Measurements from ENCODE around the gene TACC2.
"Not testable (repeated sequence)": the region's sequence is repeated elsewhere in the genome, so short reads cannot be mapped to it uniquely, and the experiment has no call there.

TACC2 gene

GRCh38 chr10:122089311-122090017, 100.5 kb downstream of the TACC2 start:
- DNase-seq (ENCODE audit: low read depth in 2 of 2): no peak

- no peak for DNase-seq (ENCODE audit: low read depth in 2 of 2)
Observed at GRCh38 chr10:122091722-122092121, 102.8 kb downstream of the TACC2 start.

GRCh38 chr10:122093076-122093475, 104.1 kb downstream of the TACC2 start:
- no peak for DNase-seq (ENCODE audit: low read depth in 2 of 2)

GRCh38 chr10:122096181-122096580, 107.2 kb downstream of the TACC2 start:
- DNase-seq (ENCODE audit: low read depth in 2 of 2): not testable (repeated sequence)

- DNase-seq (ENCODE audit: low read depth in 2 of 2): no peak
Observed at GRCh38 chr10:122096705-122097104, 107.7 kb downstream of the TACC2 start.

GRCh38 chr10:122097935-122098334, 109.0 kb downstream of the TACC2 start:
- DNase-seq (ENCODE audit: low read depth in 2 of 2): no peak

GRCh38 chr10:122098924-122099323, 110.0 kb downstream of the TACC2 start:
- DNase-seq (ENCODE audit: low read depth in 2 of 2): no peak

- DNase-seq (ENCODE audit: low read depth in 2 of 2): no peak
Observed at GRCh38 chr10:122099562-122099961, 110.6 kb downstream of the TACC2 start.

- DNase-seq (ENCODE audit: low read depth in 2 of 2): no peak
Observed at GRCh38 chr10:122102146-122102868, 113.3 kb downstream of the TACC2 start.

- DNase-seq (ENCODE audit: low read depth in 2 of 2): no peak
Observed at GRCh38 chr10:122102869-122103525, 114.0 kb downstream of the TACC2 start.

- DNase-seq (ENCODE audit: low read depth in 2 of 2): no peak
Observed at GRCh38 chr10:122103592-122103991, 114.6 kb downstream of the TACC2 start.

GRCh38 chr10:122108786-122109185, 119.8 kb downstream of the TACC2 start:
- DNase-seq (ENCODE audit: low read depth in 2 of 2): not testable (repeated sequence)

- DNase-seq (ENCODE audit: low read depth in 2 of 2): no peak
Observed at GRCh38 chr10:122112021-122112616, 123.2 kb downstream of the TACC2 start.

- DNase-seq (ENCODE audit: low read depth in 2 of 2): no peak
Observed at GRCh38 chr10:122112625-122113160, 123.7 kb downstream of the TACC2 start.

GRCh38 chr10:122113161-122113944, 124.4 kb downstream of the TACC2 start:
- DNase-seq (ENCODE audit: low read depth in 2 of 2): no peak

GRCh38 chr10:122113945-122114747, 125.2 kb downstream of the TACC2 start:
- no peak for DNase-seq (ENCODE audit: low read depth in 2 of 2)

- no peak for DNase-seq (ENCODE audit: low read depth in 2 of 2)
Observed at GRCh38 chr10:122115874-122116273, 126.9 kb downstream of the TACC2 start.

GRCh38 chr10:122116331-122116730, 127.4 kb downstream of the TACC2 start:
- DNase-seq (ENCODE audit: low read depth in 2 of 2): no peak

- no peak for DNase-seq (ENCODE audit: low read depth in 2 of 2)
Observed at GRCh38 chr10:122117475-122117874, 128.5 kb downstream of the TACC2 start.

- no peak for DNase-seq (ENCODE audit: low read depth in 2 of 2)
Observed at GRCh38 chr10:122120008-122120744, 131.2 kb downstream of the TACC2 start.
